Gastroesophageal sphincter (tissue), 3 donors: ENCODE results near the gene ERCC6L2.

Experiments
- POLR2A ChIP-seq, 2 donors: fragments of 450-650 bp; IDR thresholded peaks; one replicate each; pipeline ENCODE4 v1.6.1; 2017; ENCODE audit warnings: antibody characterized with exemption in 2 of 2, mild to moderate bottlenecking in 2 of 2, moderate library complexity in 1 of 2
- TF ChIP-seq, protein P1 (sequence below), 4 experiments: fragments of 200-600 bp in 2 of 4; fragments of 450-650 bp in 2 of 4; sonication (generic) in 1 of 4; IDR thresholded peaks; one replicate each; pipeline ENCODE4 v1.5.1; 2017 to 2019; ENCODE audit warnings: antibody characterized with exemption in 4 of 4, mild to moderate bottlenecking in 2 of 4, moderate library complexity in 2 of 4

- TF ChIP-seq, protein P1, sequence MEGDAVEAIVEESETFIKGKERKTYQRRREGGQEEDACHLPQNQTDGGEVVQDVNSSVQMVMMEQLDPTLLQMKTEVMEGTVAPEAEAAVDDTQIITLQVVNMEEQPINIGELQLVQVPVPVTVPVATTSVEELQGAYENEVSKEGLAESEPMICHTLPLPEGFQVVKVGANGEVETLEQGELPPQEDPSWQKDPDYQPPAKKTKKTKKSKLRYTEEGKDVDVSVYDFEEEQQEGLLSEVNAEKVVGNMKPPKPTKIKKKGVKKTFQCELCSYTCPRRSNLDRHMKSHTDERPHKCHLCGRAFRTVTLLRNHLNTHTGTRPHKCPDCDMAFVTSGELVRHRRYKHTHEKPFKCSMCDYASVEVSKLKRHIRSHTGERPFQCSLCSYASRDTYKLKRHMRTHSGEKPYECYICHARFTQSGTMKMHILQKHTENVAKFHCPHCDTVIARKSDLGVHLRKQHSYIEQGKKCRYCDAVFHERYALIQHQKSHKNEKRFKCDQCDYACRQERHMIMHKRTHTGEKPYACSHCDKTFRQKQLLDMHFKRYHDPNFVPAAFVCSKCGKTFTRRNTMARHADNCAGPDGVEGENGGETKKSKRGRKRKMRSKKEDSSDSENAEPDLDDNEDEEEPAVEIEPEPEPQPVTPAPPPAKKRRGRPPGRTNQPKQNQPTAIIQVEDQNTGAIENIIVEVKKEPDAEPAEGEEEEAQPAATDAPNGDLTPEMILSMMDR (IDR thresholded peaks at IDR 0.05) = no peak
- no peak for TF ChIP-seq POLR2A (IDR thresholded peaks at IDR 0.05)
Observed at GRCh38 chr9:95977371-95977770, 101.9 kb downstream of the ERCC6L2 start.
